SK-N-SH treated with all-trans-retinoic acid at 6 μM for 48 hours (cell line): ENCODE results near the gene POLD2.

ENCODE experiments used
- BACH2 ChIP-seq: fragments of 250-450 bp; sonication (Bioruptor Pico); IDR thresholded peaks from 2 replicates; pipeline ENCODE4 v1.9.0; 2021; ENCODE audit warnings: mild to moderate bottlenecking, borderline replicate concordance
- TOX ChIP-seq: fragments of 250-450 bp; sonication (Bioruptor Pico); IDR thresholded peaks from 2 replicates; pipeline ENCODE4 v1.8.0; 2021; ENCODE audit warnings: mild to moderate bottlenecking, moderate library complexity, borderline replicate concordance
- ZFP3 ChIP-seq: fragments of 250-450 bp; sonication (Bioruptor Pico); IDR thresholded peaks from 2 replicates; pipeline ENCODE4 v1.5.0; 2020; ENCODE audit warnings: mild to moderate bottlenecking, moderate library complexity
- TF ChIP-seq, protein P1 (sequence below): fragments of 250-450 bp; sonication (Bioruptor Pico); IDR thresholded peaks from 2 replicates; pipeline ENCODE4 v1.5.0; 2020; ENCODE audit warnings: mild to moderate bottlenecking, moderate library complexity

- TF ChIP-seq ZFP3 (CRISPR knock-in tag), result no peak
- no peak for TF ChIP-seq TOX (CRISPR knock-in tag)
- TF ChIP-seq, protein P1, sequence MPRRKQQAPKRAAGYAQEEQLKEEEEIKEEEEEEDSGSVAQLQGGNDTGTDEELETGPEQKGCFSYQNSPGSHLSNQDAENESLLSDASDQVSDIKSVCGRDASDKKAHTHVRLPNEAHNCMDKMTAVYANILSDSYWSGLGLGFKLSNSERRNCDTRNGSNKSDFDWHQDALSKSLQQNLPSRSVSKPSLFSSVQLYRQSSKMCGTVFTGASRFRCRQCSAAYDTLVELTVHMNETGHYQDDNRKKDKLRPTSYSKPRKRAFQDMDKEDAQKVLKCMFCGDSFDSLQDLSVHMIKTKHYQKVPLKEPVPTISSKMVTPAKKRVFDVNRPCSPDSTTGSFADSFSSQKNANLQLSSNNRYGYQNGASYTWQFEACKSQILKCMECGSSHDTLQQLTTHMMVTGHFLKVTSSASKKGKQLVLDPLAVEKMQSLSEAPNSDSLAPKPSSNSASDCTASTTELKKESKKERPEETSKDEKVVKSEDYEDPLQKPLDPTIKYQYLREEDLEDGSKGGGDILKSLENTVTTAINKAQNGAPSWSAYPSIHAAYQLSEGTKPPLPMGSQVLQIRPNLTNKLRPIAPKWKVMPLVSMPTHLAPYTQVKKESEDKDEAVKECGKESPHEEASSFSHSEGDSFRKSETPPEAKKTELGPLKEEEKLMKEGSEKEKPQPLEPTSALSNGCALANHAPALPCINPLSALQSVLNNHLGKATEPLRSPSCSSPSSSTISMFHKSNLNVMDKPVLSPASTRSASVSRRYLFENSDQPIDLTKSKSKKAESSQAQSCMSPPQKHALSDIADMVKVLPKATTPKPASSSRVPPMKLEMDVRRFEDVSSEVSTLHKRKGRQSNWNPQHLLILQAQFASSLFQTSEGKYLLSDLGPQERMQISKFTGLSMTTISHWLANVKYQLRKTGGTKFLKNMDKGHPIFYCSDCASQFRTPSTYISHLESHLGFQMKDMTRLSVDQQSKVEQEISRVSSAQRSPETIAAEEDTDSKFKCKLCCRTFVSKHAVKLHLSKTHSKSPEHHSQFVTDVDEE (CRISPR knock-in tag), result no peak
- TF ChIP-seq BACH2 (CRISPR knock-in tag), result no peak
Measured at GRCh38 chr7:44121761-44122420, 1.5 kb downstream of the POLD2 start.
